ENCODE data around the gene TTLL8. TPM values are rescaled to one million over a fixed set of nuclear protein-coding genes. Genes with fewer than 3 reads are reported as not detected.

The TTLL8 gene
- total RNA-seq, 2 experiments from 2014 or later = 0.06 to 0.72 TPM

DNA sequence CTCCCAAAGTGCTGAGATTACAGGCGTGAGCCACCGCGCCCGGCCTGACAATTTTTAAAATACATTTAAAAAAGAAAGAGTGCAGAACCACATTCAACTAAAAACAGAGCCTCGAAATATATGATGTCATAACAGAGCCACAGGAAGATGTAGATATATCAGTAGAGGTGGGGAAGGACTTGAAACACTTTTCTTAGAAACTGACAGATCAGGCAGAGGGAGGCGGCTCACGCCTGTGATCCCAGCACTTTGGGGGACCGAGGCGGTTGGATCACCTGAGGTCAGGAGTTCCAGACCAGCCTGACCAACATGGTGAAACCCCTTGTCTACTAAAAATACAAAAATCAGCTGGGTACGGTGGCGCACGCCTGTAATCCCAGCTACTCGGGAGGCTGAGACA, 20.1 kb upstream of the TTLL8 start:
- no TSS peak for BruUV-seq (replicated peaks)
- H3K9me2 ChIP-seq (ENCODE audit: insufficient read depth, low read length) = no peaks in the 10 kb centered on the region
- H3K27ac ChIP-seq (ENCODE audit: low read depth, low read length, poor library complexity, severe bottlenecking) = no peak overlapping the region
- ChIA-PET POLR2A (interaction anchor here (0.5 kb wide), 1 partner anchor 421 kb away, joined by 3 read pairs; no protein-coding TSS in a partner anchor), CTCF (ENCODE audit: unreplicated experiment) (no interaction called here)
- H3K4me1 ChIP-seq (ENCODE audit: insufficient read depth, low read length, poor library complexity, severe bottlenecking) = peaks cover 26% of the 10 kb centered on the region
- no peaks in the 10 kb centered on the region for H4K20me1 ChIP-seq (ENCODE audit: insufficient read depth, low read length)
- no peaks in the 10 kb centered on the region for H3K36me3 ChIP-seq (ENCODE audit: insufficient read depth, low read length)
- no peaks in the 10 kb centered on the region for H3K79me2 ChIP-seq (ENCODE audit: insufficient read depth, low read depth, low read length)
- intact Hi-C loops (cut with micrococcal nuclease; ENCODE audit: unreplicated experiment) = no loop called here
- no peak overlapping the region for H3K4me2 ChIP-seq (ENCODE audit: low read length)
- no peaks in the 10 kb centered on the region for H3K9me3 ChIP-seq (ENCODE audit: low read length)
- H2AFZ ChIP-seq (ENCODE audit: low read length) = no peak overlapping the region
- no peak overlapping the region for H3K4me3 ChIP-seq (ENCODE audit: low read depth, low read length, poor library complexity, severe bottlenecking)
- no peak for DNase-seq (ENCODE audit: low spot score)
- TF ChIP-seq, protein P1, sequence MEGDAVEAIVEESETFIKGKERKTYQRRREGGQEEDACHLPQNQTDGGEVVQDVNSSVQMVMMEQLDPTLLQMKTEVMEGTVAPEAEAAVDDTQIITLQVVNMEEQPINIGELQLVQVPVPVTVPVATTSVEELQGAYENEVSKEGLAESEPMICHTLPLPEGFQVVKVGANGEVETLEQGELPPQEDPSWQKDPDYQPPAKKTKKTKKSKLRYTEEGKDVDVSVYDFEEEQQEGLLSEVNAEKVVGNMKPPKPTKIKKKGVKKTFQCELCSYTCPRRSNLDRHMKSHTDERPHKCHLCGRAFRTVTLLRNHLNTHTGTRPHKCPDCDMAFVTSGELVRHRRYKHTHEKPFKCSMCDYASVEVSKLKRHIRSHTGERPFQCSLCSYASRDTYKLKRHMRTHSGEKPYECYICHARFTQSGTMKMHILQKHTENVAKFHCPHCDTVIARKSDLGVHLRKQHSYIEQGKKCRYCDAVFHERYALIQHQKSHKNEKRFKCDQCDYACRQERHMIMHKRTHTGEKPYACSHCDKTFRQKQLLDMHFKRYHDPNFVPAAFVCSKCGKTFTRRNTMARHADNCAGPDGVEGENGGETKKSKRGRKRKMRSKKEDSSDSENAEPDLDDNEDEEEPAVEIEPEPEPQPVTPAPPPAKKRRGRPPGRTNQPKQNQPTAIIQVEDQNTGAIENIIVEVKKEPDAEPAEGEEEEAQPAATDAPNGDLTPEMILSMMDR (conservative IDR thresholded peaks at IDR 0.05; ENCODE audit: low read length) = no peak
- TF ChIP-seq EZH2phosphoT487 (IDR thresholded peaks at IDR 0.05; ENCODE audit: borderline replicate concordance, low read depth, low read length) = no peak

DNA sequence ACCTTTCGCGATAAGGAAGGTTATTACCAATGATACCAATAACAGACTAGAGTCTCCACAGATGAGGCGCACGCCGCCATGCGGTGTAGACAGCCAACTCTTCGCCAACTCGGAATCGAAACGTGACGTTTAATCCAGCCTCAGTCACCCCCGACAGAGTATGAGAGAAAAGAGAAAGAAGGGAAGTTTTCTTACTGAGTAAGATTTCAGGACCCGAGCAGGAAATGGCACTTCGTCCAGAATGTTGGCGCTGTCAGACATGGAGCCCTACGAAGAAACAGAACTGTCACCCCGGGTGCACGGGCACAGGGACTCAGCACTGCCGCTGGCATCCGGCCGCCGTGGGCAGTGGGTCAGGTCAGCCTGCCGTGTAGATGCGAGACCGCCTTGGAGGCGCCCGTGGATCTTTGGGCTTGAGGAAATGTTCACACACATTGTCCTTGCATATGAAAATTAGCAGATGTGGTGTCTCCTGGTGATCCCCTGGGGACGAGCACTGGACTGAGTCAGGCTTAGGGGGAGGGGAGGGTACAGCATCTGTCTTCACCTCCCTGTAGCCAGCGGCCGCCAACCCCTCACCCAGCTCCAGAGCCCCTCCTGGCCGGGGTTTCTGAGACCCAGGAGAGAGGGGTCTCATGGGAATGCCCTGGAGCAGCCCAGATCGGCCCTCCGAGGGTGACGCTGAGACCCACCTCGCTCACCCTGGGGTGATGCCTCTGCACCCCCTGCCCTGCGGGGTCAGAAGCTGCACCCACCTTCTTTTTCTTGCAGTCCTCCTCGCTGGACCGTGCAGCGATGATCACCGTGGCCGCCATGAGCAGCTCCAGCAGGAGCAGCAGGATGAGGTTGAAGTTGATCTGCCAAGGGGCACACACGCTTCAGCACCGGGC, 18.8 kb upstream of the TTLL8 start:
- Histone ChIP-seq H3K36me3 (ENCODE audit: insufficient read depth, low read length) (no peaks in the 10 kb centered on the region), H3K9me2 (ENCODE audit: insufficient read depth, low read length) (no peaks in the 10 kb centered on the region), H4K20me1 (ENCODE audit: insufficient read depth, low read length) (no peaks in the 10 kb centered on the region), H2AFZ (ENCODE audit: low read length) (peak overlapping the region; percentile 42; the same call in 1 of the 2 replicates), H3K9me3 (ENCODE audit: low read length) (no peaks in the 10 kb centered on the region), H3K4me1 (ENCODE audit: insufficient read depth, low read length, poor library complexity, severe bottlenecking) (peaks cover 26% of the 10 kb centered on the region), H3K4me3 (ENCODE audit: low read depth, low read length, poor library complexity, severe bottlenecking) (no peak overlapping the region), H3K4me2 (ENCODE audit: low read length) (peak overlapping the region; percentile 56), H3K27ac (ENCODE audit: low read depth, low read length, poor library complexity, severe bottlenecking) (no peak overlapping the region), H3K79me2 (ENCODE audit: insufficient read depth, low read depth, low read length) (no peaks in the 10 kb centered on the region)
- ChIA-PET POLR2A (no interaction called here), CTCF (ENCODE audit: unreplicated experiment) (no interaction called here)
- no TSS peak for BruUV-seq (replicated peaks)
- peak; percentile 41 for DNase-seq (ENCODE audit: low spot score)
- no peak for TF ChIP-seq EZH2phosphoT487 (IDR thresholded peaks at IDR 0.05; ENCODE audit: borderline replicate concordance, low read depth, low read length)
- TF ChIP-seq, protein P1 (conservative IDR thresholded peaks at IDR 0.05; ENCODE audit: low read length) = no peak
- intact Hi-C loops (cut with micrococcal nuclease; ENCODE audit: unreplicated experiment) = no loop called here
